Endodermal cell (in vitro differentiated cells): ENCODE data around the gene GNS. TPM values are rescaled to one million over a fixed set of nuclear protein-coding genes. Genes with fewer than 3 reads are reported as not detected.

Source experiments
- DNase-seq: peaks from one replicate; pipeline ENCODE4 v3.0.0-alpha.2; 2017
- H3K27ac ChIP-seq: 2 replicates; pipeline ENCODE4 v1.5.1; 2013; ENCODE audit warnings: mild to moderate bottlenecking, low read depth, low read length, moderate library complexity
- H3K27me3 ChIP-seq: 2 replicates; pipeline ENCODE4 v1.6.1; 2013; ENCODE audit warnings: mild to moderate bottlenecking, low read length, moderate library complexity; ENCODE audit not compliant: insufficient read depth, control insufficient read depth, poor library complexity, severe bottlenecking
- H3K36me3 ChIP-seq: 2 replicates; pipeline ENCODE4 v1.7.0; 2013; ENCODE audit warnings: mild to moderate bottlenecking, low read length, moderate library complexity; ENCODE audit not compliant: control insufficient read depth, insufficient read depth
- H3K4me1 ChIP-seq: one replicate; pipeline ENCODE4 v1.7.0; 2013; ENCODE audit warnings: low read length; ENCODE audit not compliant: control insufficient read depth, insufficient read depth
- H3K4me3 ChIP-seq: 2 replicates; pipeline ENCODE4 v1.5.1; 2013; ENCODE audit warnings: mild to moderate bottlenecking, low read length, moderate library complexity
- H3K9ac ChIP-seq: 2 replicates; pipeline ENCODE4 v1.6.1; 2013; ENCODE audit warnings: mild to moderate bottlenecking, low read length, moderate library complexity; ENCODE audit not compliant: poor library complexity, severe bottlenecking; ENCODE audit errors: extremely low read depth
- H3K9me3 ChIP-seq: 2 replicates; pipeline ENCODE4 v1.6.1; 2013; ENCODE audit warnings: mild to moderate bottlenecking, low read length, moderate library complexity; ENCODE audit not compliant: control insufficient read depth
- H3K27ac Mint-ChIP-seq: 2 replicates; pipeline ENCODE4 v1.8.0; 2020; ENCODE audit warnings: mixed read lengths
- H3K27me3 Mint-ChIP-seq: 2 replicates; pipeline ENCODE4 v1.8.0; 2021; ENCODE audit warnings: mild to moderate bottlenecking, mixed read lengths; ENCODE audit not compliant: insufficient read depth
- H3K36me3 Mint-ChIP-seq: 2 replicates; pipeline ENCODE4 v1.8.0; 2020; ENCODE audit warnings: low read depth, mixed read lengths
- H3K4me1 Mint-ChIP-seq: 2 replicates; pipeline ENCODE4 v1.8.0; 2020; ENCODE audit warnings: mixed read lengths
- H3K4me3 Mint-ChIP-seq: 2 replicates; pipeline ENCODE4 v1.8.0; 2020; ENCODE audit warnings: mild to moderate bottlenecking, moderate library complexity, mixed read lengths
- H3K9me3 Mint-ChIP-seq: 2 replicates; pipeline ENCODE4 v1.8.0; 2020; ENCODE audit warnings: mild to moderate bottlenecking, mixed read lengths
- WGBS, 2 experiments: methylation state at CpG; one replicate each; pipeline versions ENCODE4 v1.1.5 to v1.1.7; 2013; ENCODE audit warnings: missing lambda C conversion rate in 2 of 2, mixed read lengths in 1 of 2; ENCODE audit not compliant: insufficient coverage in 1 of 2, insufficient read length in 1 of 2; 5-methylcytosine and 5-hydroxymethylcytosine counted together
- long read RNA-seq, 4 experiments: library from polyadenylated mRNA in 2 of 4; library from RNA in 1 of 4; library from capped mRNA in 1 of 4; stranded (forward) in 3 of 4; unstranded in 1 of 4; transcript quantifications; one replicate each; pipeline ENCODE4 v2.0.0, GENCODE V29; 2020 to 2021; ENCODE audit warnings: inconsistent platforms in 1 of 4
- polyA plus RNA-seq, 2 experiments: library from polyadenylated mRNA; stranded (reverse); fragments of 50-300 nt; gene quantifications; one replicate each; pipeline ENCODE4 v1.2.3, GENCODE V29; 2013
- total RNA-seq, 2 donors: library from RNA; stranded (reverse); fragmentation: NEBNext Ultra II Directional in 1 of 2; extraction: Animal tissue kit (Norgen Biotek cat#: 25700) in 1 of 2; gene quantifications; 2 replicates in 1 of 2; 3 replicates in 1 of 2; pipeline ENCODE4 v1.2.1, GENCODE V29; 2021
- TF ChIP-seq, protein P1 (sequence below): fragments of 200-600 bp; sonication (generic); conservative IDR thresholded peaks from 2 replicates; pipeline ENCODE4 v1.5.0; 2021; ENCODE audit warnings: antibody characterized with exemption, mild to moderate bottlenecking

Gene GNS
- total RNA-seq = 10 to 100 TPM; 46.4 to 48.1 TPM
- polyA plus RNA-seq (2013, experiment 1 of 2) = 42.6 TPM
- polyA plus RNA-seq (2013, experiment 2 of 2) = 43.5 TPM
- long read RNA-seq, experiment 1, full-length matches to known transcripts = 4 of 17 reads
- long read RNA-seq, experiment 1, partial matches to known transcripts = 0 of 17 reads
- long read RNA-seq, experiment 1, other reads (novel, unspliced or antisense) = 13 of 17 reads
- long read RNA-seq, experiment 2, full-length matches to known transcripts = 75 of 103 reads
- long read RNA-seq, experiment 2, partial matches to known transcripts = 7 of 103 reads
- long read RNA-seq, experiment 2, other reads (novel, unspliced or antisense) = 21 of 103 reads
- long read RNA-seq, experiment 3, full-length matches to known transcripts = 174 of 201 reads
- long read RNA-seq, experiment 3, partial matches to known transcripts = 4 of 201 reads
- long read RNA-seq, experiment 3, other reads (novel, unspliced or antisense) = 23 of 201 reads
- long read RNA-seq, experiment 4, full-length matches to known transcripts = 1 of 11 reads
- long read RNA-seq, experiment 4, partial matches to known transcripts = 1 of 11 reads
- long read RNA-seq, experiment 4, other reads (novel, unspliced or antisense) = 9 of 11 reads

GRCh38 chr12:64759035-64759894 lies at the start of gene GNS:
Gene GNS, minus strand, starts transcription at chr12:64759406. Its CDS starts 130 bp downstream, at chr12:64759276.
- Mint-ChIP-seq H3K4me3 (peak within 1 kb of the TSS; percentile 89), H3K4me1 (peaks cover 16% of the 10 kb centered on the region), H3K27ac (peak within 1 kb of the TSS; percentile 91), H3K36me3 (peaks cover 12% of the 10 kb centered on the region), H3K27me3 (no peaks in the 10 kb centered on the region), H3K9me3 (no peaks in the 10 kb centered on the region)
- no peaks in the 10 kb centered on the region for H3K9me3 ChIP-seq
- H3K4me1 ChIP-seq = no peaks in the 10 kb centered on the region
- H3K27me3 ChIP-seq = no peaks in the 10 kb centered on the region
- TF ChIP-seq, protein P1, sequence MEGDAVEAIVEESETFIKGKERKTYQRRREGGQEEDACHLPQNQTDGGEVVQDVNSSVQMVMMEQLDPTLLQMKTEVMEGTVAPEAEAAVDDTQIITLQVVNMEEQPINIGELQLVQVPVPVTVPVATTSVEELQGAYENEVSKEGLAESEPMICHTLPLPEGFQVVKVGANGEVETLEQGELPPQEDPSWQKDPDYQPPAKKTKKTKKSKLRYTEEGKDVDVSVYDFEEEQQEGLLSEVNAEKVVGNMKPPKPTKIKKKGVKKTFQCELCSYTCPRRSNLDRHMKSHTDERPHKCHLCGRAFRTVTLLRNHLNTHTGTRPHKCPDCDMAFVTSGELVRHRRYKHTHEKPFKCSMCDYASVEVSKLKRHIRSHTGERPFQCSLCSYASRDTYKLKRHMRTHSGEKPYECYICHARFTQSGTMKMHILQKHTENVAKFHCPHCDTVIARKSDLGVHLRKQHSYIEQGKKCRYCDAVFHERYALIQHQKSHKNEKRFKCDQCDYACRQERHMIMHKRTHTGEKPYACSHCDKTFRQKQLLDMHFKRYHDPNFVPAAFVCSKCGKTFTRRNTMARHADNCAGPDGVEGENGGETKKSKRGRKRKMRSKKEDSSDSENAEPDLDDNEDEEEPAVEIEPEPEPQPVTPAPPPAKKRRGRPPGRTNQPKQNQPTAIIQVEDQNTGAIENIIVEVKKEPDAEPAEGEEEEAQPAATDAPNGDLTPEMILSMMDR = no peak
- peak within 1 kb of the TSS; percentile 61 for H3K9ac ChIP-seq
- peak within 1 kb of the TSS; percentile 27 for H3K27ac ChIP-seq
- H3K4me3 ChIP-seq = peak within 1 kb of the TSS; percentile 99
- peak; percentile 99 for DNase-seq
- H3K36me3 ChIP-seq = no peaks in the 10 kb centered on the region
- 1 to 2% methylated on average over 23 to 67 of the region's 67 CpGs for WGBS, 2 experiments

DNA sequence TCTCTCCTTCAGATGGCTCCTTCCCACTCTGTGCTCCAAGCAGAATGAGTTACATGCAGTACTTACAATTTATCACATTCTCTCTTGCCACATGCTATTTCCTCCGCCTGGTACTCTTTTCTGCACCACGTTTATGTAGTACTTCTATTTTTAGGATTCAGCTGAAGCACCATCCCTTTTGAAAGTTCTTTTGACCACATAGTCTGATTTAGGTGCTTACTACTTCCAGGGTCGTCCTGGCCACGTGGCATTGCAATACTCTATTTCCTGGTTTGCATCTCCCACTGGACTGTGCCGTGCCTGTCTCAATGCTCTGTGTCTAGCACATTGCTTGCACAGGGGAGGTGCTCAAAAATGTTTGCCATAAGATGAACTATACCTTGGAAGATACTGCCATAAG lies 48.9 kb upstream of the GNS start:
- Histone ChIP-seq H3K27me3 (no peaks in the 10 kb centered on the region), H3K9ac (no peak overlapping the region), H3K4me1 (no peaks in the 10 kb centered on the region), H3K27ac (no peak overlapping the region), H3K4me3 (no peak overlapping the region), H3K36me3 (no peaks in the 10 kb centered on the region), H3K9me3 (no peaks in the 10 kb centered on the region)
- Mint-ChIP-seq H3K9me3 (no peaks in the 10 kb centered on the region), H3K36me3 (no peaks in the 10 kb centered on the region), H3K27me3 (peaks cover 7% of the 10 kb centered on the region), H3K4me1 (no peaks in the 10 kb centered on the region), H3K4me3 (no peak overlapping the region), H3K27ac (no peak overlapping the region)
- DNase-seq = no peak
- TF ChIP-seq, protein P1 = no peak
- WGBS, 2 experiments = 86 to 88% methylated on average over 5 of the region's 5 CpGs
